ENCODE data around the gene SPRR5.

SPRR5 gene

DNA sequence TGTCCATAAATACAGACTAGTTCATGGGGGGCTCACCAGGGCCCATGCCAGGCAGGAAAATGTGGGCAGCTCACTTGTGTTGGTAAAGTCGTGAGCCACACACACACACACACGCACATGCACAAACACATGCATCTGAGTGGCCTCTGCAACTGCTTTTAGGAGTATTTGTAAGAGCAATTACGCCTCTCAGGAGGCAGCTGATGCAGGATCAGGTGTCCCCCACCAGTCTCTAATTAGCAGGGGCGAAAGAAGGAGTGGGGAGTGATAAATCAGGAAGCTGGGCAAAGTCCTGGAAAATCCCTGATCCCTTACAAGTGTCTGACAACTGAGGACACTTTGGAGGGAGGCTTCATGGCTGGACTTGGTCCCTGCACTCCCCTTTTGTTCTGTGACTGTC, 44.4 kb upstream of the SPRR5 start:
- H3K27ac ChIP-seq, result no peak overlapping the region
- H3K27me3 ChIP-seq (ENCODE audit: insufficient read depth, low read depth), result no peaks in the 10 kb centered on the region
- H3K4me3 ChIP-seq (IDR thresholded peaks at IDR 0.05; ENCODE audit: insufficient read depth, low read depth, low read length), result no peak overlapping the region
- H3K4me1 ChIP-seq (ENCODE audit: low read depth, poor library complexity, severe bottlenecking), result no peaks in the 10 kb centered on the region
- no peaks in the 10 kb centered on the region for H4K20me1 ChIP-seq (ENCODE audit: insufficient read depth)
- no peaks in the 10 kb centered on the region for H3K36me3 ChIP-seq (ENCODE audit: insufficient read depth)
- H3K4me2 ChIP-seq, result no peak overlapping the region
- no peak overlapping the region for H3K9ac ChIP-seq
- no peak for TF ChIP-seq CTCF (conservative IDR thresholded peaks at IDR 0.05; ENCODE audit: low read depth, low read length)
- no peaks in the 10 kb centered on the region for H3K79me2 ChIP-seq (ENCODE audit: insufficient read depth, low read depth)
- H2AFZ ChIP-seq (ENCODE audit: low read depth), result no peak overlapping the region

DNA sequence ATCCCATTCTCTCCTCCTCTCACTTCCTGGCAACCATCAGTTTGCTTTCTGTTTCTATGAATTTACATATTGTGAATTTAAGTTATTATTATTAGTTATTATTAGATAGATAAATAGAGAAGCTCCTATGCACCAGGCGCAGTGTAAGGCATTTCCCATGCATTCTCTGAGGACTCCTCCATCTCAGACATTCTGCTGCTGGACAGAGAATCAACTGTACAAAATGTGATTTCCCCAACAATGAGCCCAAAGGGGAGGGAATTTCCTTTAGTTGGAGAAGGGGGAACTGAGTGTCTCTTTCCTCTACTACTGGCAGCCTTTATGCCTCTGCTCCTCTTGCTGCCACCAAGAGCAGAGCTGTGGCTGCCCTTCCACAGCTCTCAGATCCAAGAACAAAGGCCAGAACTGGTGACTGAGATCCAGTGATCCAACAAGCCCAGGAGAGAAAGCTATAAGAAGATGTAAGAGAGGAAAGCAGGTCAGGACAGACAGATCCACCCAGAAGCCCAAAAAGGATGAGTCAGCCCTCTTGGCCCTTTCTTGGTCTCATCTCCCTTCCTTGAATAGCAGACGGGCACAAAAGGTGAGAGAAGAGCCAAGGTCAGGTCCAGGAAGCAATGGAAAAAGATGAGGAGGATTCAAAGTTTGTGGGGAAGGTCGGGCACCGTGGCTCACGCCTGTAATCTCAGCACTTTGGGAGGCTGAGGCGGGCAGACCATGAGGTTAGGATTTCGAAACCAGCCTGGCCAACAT, 42.1 kb upstream of the SPRR5 start:
- no peak overlapping the region for H3K4me2 ChIP-seq
- no peaks in the 10 kb centered on the region for H3K36me3 ChIP-seq (ENCODE audit: insufficient read depth)
- no peaks in the 10 kb centered on the region for H3K27me3 ChIP-seq (ENCODE audit: insufficient read depth, low read depth)
- no peaks in the 10 kb centered on the region for H3K79me2 ChIP-seq (ENCODE audit: insufficient read depth, low read depth)
- no peaks in the 10 kb centered on the region for H4K20me1 ChIP-seq (ENCODE audit: insufficient read depth)
- H3K9ac ChIP-seq, result no peak overlapping the region
- H3K4me1 ChIP-seq (ENCODE audit: low read depth, poor library complexity, severe bottlenecking), result no peaks in the 10 kb centered on the region
- H2AFZ ChIP-seq (ENCODE audit: low read depth), result no peak overlapping the region
- H3K4me3 ChIP-seq (IDR thresholded peaks at IDR 0.05; ENCODE audit: insufficient read depth, low read depth, low read length), result no peak overlapping the region
- H3K27ac ChIP-seq, result no peak overlapping the region
- TF ChIP-seq CTCF (conservative IDR thresholded peaks at IDR 0.05; ENCODE audit: low read depth, low read length), result no peak

- Histone ChIP-seq H2AFZ (ENCODE audit: low read depth) (no peak overlapping the region), H3K36me3 (ENCODE audit: insufficient read depth) (no peaks in the 10 kb centered on the region)
Measured at GRCh38 chr1:152906023-152906565, 40.9 kb upstream of the SPRR5 start.

More at GRCh38 chr1:152906023-152906565, 40.9 kb upstream of the SPRR5 start:
- TF ChIP-seq CTCF (conservative IDR thresholded peaks at IDR 0.05; ENCODE audit: low read depth, low read length), result no peak
- Histone ChIP-seq H3K27ac (no peak overlapping the region), H3K79me2 (ENCODE audit: insufficient read depth, low read depth) (no peaks in the 10 kb centered on the region), H3K4me3 (IDR thresholded peaks at IDR 0.05; ENCODE audit: insufficient read depth, low read depth, low read length) (no peak overlapping the region), H3K4me1 (ENCODE audit: low read depth, poor library complexity, severe bottlenecking) (no peaks in the 10 kb centered on the region), H4K20me1 (ENCODE audit: insufficient read depth) (no peaks in the 10 kb centered on the region), H3K4me2 (no peak overlapping the region), H3K9ac (no peak overlapping the region), H3K27me3 (ENCODE audit: insufficient read depth, low read depth) (no peaks in the 10 kb centered on the region)
